Stimulated activated CD4-positive, alpha-beta T cell treated with anti-CD3 and anti-CD28 coated beads, Interleukin-2, amount 100 ng/mL, for 24 hours (primary cell): ENCODE results near the gene GPR78.

Experiments used
- DNase-seq, 2 donors: peaks; one replicate each; pipeline ENCODE4 v3.0.0-alpha.2; 2020

The GPR78 gene

GRCh38 chr4:8601556-8601955 lies 21.4 kb downstream of the GPR78 start:
- no peak for DNase-seq

- DNase-seq, result no peak
These were observed 22.7 kb downstream of the GPR78 start for GRCh38 chr4:8602686-8603430.

DNA sequence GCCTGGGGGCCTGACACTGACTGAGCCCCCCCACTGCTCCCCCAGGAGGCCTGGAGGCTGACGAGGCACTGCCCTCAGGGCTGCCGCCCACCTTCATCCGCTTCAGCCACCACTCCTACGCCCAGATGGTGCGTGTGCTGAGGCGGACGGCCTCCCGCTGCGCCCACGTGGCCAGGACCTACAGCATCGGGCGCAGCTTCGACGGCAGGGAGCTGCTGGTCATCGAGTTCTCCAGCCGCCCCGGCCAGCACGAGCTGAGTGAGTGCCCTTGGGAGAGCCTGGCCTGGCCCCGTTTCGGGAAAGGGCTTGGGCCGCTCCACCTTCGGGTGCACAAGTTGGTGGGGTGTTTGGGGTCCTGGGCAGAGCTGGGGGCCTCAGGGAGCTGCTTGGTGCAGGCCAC lies 23.7 kb downstream of the GPR78 start:
- no peak for DNase-seq

- DNase-seq, result no peak
These were observed 25.1 kb downstream of the GPR78 start for GRCh38 chr4:8605289-8605688.

GRCh38 chr4:8606476-8606875 lies 26.3 kb downstream of the GPR78 start:
- no peak for DNase-seq

GRCh38 chr4:8606966-8607365 lies 26.8 kb downstream of the GPR78 start:
- no peak for DNase-seq

DNA sequence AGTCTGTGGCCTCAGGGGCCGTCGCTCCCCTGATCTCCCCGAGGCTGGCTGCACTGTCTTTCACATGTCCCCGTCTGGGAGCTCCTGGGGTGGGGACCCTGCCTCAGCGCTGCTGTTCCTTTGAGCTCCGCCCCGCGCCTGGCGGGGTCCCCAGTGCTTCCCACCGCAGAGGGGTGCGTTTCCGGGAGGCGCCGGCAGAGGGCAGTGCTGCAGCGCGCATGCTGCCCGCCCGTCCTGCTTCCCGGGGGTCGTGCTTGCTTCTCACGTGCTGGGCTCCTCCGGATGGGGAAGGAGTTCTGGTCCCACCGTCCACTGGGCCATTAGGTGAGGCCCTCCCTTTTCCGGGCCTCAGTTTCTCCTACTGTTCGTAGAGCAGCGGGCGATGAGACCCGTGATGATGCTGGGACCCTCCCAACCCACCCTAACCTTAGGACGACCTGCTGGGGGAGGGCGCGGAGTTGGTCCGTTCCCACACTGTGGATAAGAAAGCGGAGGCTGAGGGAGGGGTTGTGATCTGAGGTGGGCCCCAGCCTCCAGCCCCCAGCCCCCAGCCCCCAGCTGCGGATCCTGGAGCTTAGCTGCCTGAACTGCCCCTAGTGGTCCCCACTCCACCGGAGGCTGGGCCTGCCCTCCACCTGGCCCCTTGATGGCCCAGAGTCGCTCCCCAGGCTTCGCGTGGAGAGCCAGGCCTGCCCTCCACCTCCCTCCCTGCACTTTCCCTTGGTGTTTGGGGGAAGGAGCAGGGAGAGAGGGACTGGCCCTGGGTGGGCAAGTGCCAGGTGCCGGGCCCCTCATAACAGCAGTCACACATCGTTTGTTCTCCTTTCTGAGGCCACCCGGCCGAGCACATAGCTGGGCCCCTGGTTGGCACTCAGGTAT lies 27.6 kb downstream of the GPR78 start:
- DNase-seq, result peak; percentile 50 to 69

- no peak for DNase-seq
These were observed 28.7 kb downstream of the GPR78 start for GRCh38 chr4:8608714-8609391.

GRCh38 chr4:8609406-8609805 lies 29.2 kb downstream of the GPR78 start:
- DNase-seq, result no peak

GRCh38 chr4:8609824-8610350 lies 29.7 kb downstream of the GPR78 start:
- no peak for DNase-seq

- DNase-seq, result no peak
These were observed 30.8 kb downstream of the GPR78 start for GRCh38 chr4:8610858-8611616.

GRCh38 chr4:8612646-8613045 lies 32.5 kb downstream of the GPR78 start:
- DNase-seq, result no peak

- DNase-seq, result no peak
These were observed 33.5 kb downstream of the GPR78 start for GRCh38 chr4:8613421-8614364.

- DNase-seq, result no peak
These were observed 34.4 kb downstream of the GPR78 start for GRCh38 chr4:8614365-8615193.

DNA sequence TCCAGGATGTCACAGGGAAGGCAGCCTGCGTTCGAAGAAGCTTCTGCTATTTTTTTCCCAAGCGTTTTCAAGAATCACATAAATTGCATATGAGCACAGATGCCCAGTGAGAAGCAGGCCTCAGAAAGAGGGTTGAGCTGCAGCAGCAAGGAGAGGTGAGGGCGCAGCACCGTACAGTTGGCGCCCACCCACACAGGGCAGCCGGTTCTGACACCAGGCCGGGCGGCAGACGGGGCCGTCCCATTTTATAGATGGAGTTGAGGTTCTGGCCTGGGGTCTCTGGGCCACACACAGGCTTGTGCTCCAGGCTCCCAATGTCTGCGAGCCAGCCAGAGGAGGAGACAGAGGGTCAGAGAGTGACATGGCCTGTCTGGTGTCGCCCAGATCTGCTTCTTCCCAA lies 35.2 kb downstream of the GPR78 start:
- no peak for DNase-seq

GRCh38 chr4:8615921-8616787 lies 36.0 kb downstream of the GPR78 start:
- no peak for DNase-seq

DNA sequence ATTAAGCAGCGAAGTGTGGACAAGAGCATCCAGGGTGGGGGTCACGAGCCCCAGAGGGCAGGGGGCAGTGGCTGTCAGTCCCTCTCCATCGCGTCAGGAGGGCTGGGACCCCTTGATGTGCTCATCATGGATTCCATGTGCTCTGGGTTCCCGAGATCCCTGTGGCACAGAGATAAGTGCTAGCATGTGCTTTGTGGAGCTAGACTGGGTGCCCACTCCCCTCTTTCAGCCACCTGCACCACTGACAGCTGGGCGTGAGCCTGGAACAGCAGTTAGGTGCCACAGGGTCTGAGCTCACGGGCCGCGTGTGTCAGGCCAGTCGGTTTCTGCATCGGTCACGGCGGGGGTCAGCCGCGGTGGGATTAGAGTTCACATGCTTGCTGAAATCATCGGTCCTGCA lies 36.6 kb downstream of the GPR78 start:
- no peak for DNase-seq

DNA sequence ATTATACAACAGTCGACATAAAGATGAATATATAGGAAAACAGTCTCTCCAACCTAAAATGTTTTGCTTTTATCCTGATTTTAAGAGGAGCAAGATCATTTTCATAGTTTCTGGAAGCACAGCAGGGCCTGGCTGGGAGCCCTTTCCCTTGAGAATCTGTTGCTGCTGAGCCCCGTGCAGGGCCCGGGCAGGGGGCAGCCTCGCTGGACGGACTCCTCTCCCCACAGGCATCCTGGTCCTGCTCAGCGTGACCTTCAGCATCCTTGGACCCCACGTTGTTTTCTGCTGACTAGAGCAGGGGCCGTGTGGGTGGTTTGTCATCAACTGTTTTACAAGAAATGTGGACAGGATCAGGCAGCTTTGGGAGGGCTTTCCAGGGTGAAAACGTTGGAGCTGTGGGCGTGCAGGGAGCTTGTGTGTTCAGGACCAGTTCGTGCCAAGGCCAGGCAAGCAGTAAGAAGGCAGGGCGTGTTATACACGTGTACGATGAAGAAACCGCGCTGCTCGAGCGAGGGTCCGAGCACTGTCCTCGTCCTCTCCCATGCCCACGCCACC lies 37.4 kb downstream of the GPR78 start:
- no peak for DNase-seq

DNA sequence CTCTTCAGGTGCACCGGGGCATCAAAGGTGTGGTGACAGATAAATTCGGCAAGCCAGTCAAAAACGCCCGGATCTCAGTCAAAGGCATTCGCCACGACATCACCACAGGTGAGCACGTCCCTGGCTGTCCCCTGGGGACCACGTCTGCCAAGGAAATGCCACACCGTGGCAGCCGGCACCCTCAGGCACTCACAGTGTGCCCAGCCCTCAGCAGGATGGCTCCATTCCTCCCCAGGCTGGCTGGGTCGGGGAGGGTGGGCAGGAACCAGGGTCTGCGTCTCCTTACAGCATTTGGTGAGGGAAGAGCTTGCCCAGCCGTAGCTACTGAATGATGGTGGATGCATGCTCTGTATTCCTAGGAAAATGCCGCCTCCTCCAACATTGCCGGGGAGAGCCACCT lies 38.2 kb downstream of the GPR78 start:
- DNase-seq, result no peak
